DND-41 (cell line): ENCODE results near the gene DEFB132.

ENCODE experiments used
- ATAC-seq: fragments of 200-7000 bp; cut with Tn5 transposase; 3 replicates; pipeline ENCODE4 v1.9.1; 2021; ENCODE audit warnings: low read depth; ENCODE audit not compliant: insufficient read depth
- DNase-seq: peaks from one replicate; pipeline ENCODE4 v3.0.0-alpha.2; 2020
- H2AFZ ChIP-seq: 2 replicates; pipeline ENCODE4 v1.6.0; 2012; ENCODE audit warnings: low read depth, low read length
- H3K27ac ChIP-seq: 2 replicates; pipeline ENCODE4 v1.5.1; 2012; ENCODE audit warnings: low read length, inconsistent platforms
- H3K27me3 ChIP-seq: fragments of 200-600 bp; sonication (generic); 2 replicates; pipeline ENCODE4 v1.6.0; 2012; ENCODE audit warnings: low read length, mild to moderate bottlenecking, inconsistent platforms; ENCODE audit not compliant: insufficient read depth, poor library complexity
- H3K36me3 ChIP-seq: 2 replicates; pipeline ENCODE4 v1.5.1; 2012; ENCODE audit warnings: low read length, inconsistent platforms; ENCODE audit not compliant: insufficient read depth
- H3K4me1 ChIP-seq: 2 replicates; pipeline ENCODE4 v1.5.1; 2012; ENCODE audit warnings: mild to moderate bottlenecking, low read length; ENCODE audit not compliant: insufficient read depth
- H3K4me2 ChIP-seq: 2 replicates; pipeline ENCODE4 v1.6.0; 2012; ENCODE audit warnings: mild to moderate bottlenecking, moderate library complexity, low read length, inconsistent platforms; ENCODE audit not compliant: insufficient read depth
- H3K4me3 ChIP-seq, 2 experiments: fragments of 200-600 bp in 1 of 2; shearing (Covaris generic) in 1 of 2; 2 replicates each; pipeline ENCODE4 v1.5.1; 2012 to 2016; ENCODE audit warnings: inconsistent platforms in 2 of 2, low read length in 2 of 2, mild to moderate bottlenecking in 2 of 2, low read depth in 1 of 2, moderate library complexity in 1 of 2
- H3K79me2 ChIP-seq: 2 replicates; pipeline ENCODE4 v1.6.0; 2012; ENCODE audit warnings: low read length, inconsistent platforms; ENCODE audit not compliant: insufficient read depth
- H3K9ac ChIP-seq: 2 replicates; pipeline ENCODE4 v1.6.0; 2012; ENCODE audit warnings: low read depth, mild to moderate bottlenecking, inconsistent platforms, low read length, moderate library complexity
- H3K9me3 ChIP-seq: 2 replicates; pipeline ENCODE4 v1.5.1; 2012; ENCODE audit warnings: low read length, moderate library complexity, mild to moderate bottlenecking, inconsistent platforms; ENCODE audit not compliant: insufficient read depth, severe bottlenecking
- H4K20me1 ChIP-seq: 2 replicates; pipeline ENCODE4 v1.6.0; 2012; ENCODE audit warnings: low read length; ENCODE audit not compliant: insufficient read depth
- CTCF ChIP-seq: IDR thresholded peaks from 2 replicates; pipeline ENCODE4 v1.5.1; 2012; ENCODE audit warnings: borderline replicate concordance, low read length, moderate library complexity, mild to moderate bottlenecking; ENCODE audit not compliant: poor library complexity, severe bottlenecking; ENCODE audit errors: extremely low read depth
- EZH2 ChIP-seq: IDR thresholded peaks from 3 replicates; pipeline ENCODE4 v1.6.1; 2012; ENCODE audit warnings: borderline replicate concordance, low read depth, mild to moderate bottlenecking, moderate library complexity, low read length, inconsistent platforms; ENCODE audit not compliant: severe bottlenecking

DEFB132 gene

GRCh38 chr20:309306-309840, 51.8 kb downstream of the DEFB132 start:
- H3K9me3 ChIP-seq: no peaks in the 10 kb centered on the region
- H4K20me1 ChIP-seq: no peaks in the 10 kb centered on the region
- ATAC-seq (no peak), DNase-seq (no peak)
- no peaks in the 10 kb centered on the region for H3K36me3 ChIP-seq
- no peak overlapping the region for H3K27ac ChIP-seq
- no peak overlapping the region; the same call in 1 of the 2 replicates for H2AFZ ChIP-seq
- no peak overlapping the region for H3K9ac ChIP-seq
- H3K79me2 ChIP-seq: no peaks in the 10 kb centered on the region
- H3K4me1 ChIP-seq: no peaks in the 10 kb centered on the region
- no peak overlapping the region for H3K4me3 ChIP-seq
- H3K4me2 ChIP-seq: no peak overlapping the region
- no peaks in the 10 kb centered on the region for H3K27me3 ChIP-seq
- no peak for TF ChIP-seq EZH2
- TF ChIP-seq CTCF: no peak

- no peak overlapping the region for H3K4me2 ChIP-seq
- no peak for DNase-seq
- H3K9me3 ChIP-seq: no peaks in the 10 kb centered on the region
- no peaks in the 10 kb centered on the region for H4K20me1 ChIP-seq
- no peak overlapping the region for H3K4me3 ChIP-seq
- no peak for TF ChIP-seq EZH2
- no peak for TF ChIP-seq CTCF
- no peak overlapping the region; the same call in 1 of the 2 replicates for H2AFZ ChIP-seq
- H3K27ac ChIP-seq: no peak overlapping the region
- ATAC-seq: peak; percentile 39; the same call in 1 of the 3 replicates
- no peaks in the 10 kb centered on the region for H3K36me3 ChIP-seq
- no peaks in the 10 kb centered on the region for H3K79me2 ChIP-seq
- H3K9ac ChIP-seq: no peak overlapping the region
- no peaks in the 10 kb centered on the region for H3K4me1 ChIP-seq
- no peaks in the 10 kb centered on the region for H3K27me3 ChIP-seq
These were observed 52.5 kb downstream of the DEFB132 start for GRCh38 chr20:309841-310644.

GRCh38 chr20:310645-311044, 53.1 kb downstream of the DEFB132 start:
- H3K4me2 ChIP-seq: no peak overlapping the region
- ATAC-seq (no peak), DNase-seq (no peak)
- H4K20me1 ChIP-seq: no peaks in the 10 kb centered on the region
- no peaks in the 10 kb centered on the region for H3K79me2 ChIP-seq
- H3K27ac ChIP-seq: no peak overlapping the region
- no peak overlapping the region for H3K4me3 ChIP-seq
- H3K4me1 ChIP-seq: no peaks in the 10 kb centered on the region
- no peak for TF ChIP-seq EZH2
- no peak for TF ChIP-seq CTCF
- H3K9me3 ChIP-seq: no peaks in the 10 kb centered on the region
- no peak overlapping the region for H2AFZ ChIP-seq
- H3K9ac ChIP-seq: no peak overlapping the region
- no peaks in the 10 kb centered on the region for H3K27me3 ChIP-seq
- H3K36me3 ChIP-seq: no peaks in the 10 kb centered on the region
